ENCODE data around the gene NAIF1. TPM values are rescaled to one million over a fixed set of nuclear protein-coding genes. Genes with fewer than 3 reads are reported as not detected.

Gene NAIF1
- total and polyA plus RNA-seq, 2 donors (not counting 3 experiments of a cell fraction or from before 2014, with no cell fraction given), result 8.2 to 10.1 TPM

GRCh38 chr9:128108269-128109049 lies 41.3 kb upstream of the NAIF1 start:
- BruUV-seq (replicated peaks), result no TSS peak
- H3K27me3 ChIP-seq (ENCODE audit: control insufficient read depth in 2 of 2, insufficient read depth in 2 of 2, low read length in 2 of 2), result no peaks in the 10 kb centered on the region
- TF ChIP-seq, protein P1, sequence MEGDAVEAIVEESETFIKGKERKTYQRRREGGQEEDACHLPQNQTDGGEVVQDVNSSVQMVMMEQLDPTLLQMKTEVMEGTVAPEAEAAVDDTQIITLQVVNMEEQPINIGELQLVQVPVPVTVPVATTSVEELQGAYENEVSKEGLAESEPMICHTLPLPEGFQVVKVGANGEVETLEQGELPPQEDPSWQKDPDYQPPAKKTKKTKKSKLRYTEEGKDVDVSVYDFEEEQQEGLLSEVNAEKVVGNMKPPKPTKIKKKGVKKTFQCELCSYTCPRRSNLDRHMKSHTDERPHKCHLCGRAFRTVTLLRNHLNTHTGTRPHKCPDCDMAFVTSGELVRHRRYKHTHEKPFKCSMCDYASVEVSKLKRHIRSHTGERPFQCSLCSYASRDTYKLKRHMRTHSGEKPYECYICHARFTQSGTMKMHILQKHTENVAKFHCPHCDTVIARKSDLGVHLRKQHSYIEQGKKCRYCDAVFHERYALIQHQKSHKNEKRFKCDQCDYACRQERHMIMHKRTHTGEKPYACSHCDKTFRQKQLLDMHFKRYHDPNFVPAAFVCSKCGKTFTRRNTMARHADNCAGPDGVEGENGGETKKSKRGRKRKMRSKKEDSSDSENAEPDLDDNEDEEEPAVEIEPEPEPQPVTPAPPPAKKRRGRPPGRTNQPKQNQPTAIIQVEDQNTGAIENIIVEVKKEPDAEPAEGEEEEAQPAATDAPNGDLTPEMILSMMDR (IDR thresholded peaks at IDR 0.05; ENCODE audit: extremely low read depth in 1 of 2, insufficient read depth in 1 of 2, low read depth in 1 of 2, low read length in 2 of 2), result no peak
- no peak for TF ChIP-seq EZH2 (IDR thresholded peaks at IDR 0.05; ENCODE audit: borderline replicate concordance, low read depth, low read length, severe bottlenecking)
- no peak for TF ChIP-seq JUN (IDR thresholded peaks at IDR 0.05; ENCODE audit: borderline replicate concordance, insufficient read depth, insufficient read length, low read depth)
- no peak for TF ChIP-seq MYC (IDR thresholded peaks at IDR 0.05; ENCODE audit: low read depth, low read length)
- no peak for TF ChIP-seq FOS (IDR thresholded peaks at IDR 0.05; ENCODE audit: borderline replicate concordance, insufficient read depth, low read length)
- TF ChIP-seq, protein P2, sequence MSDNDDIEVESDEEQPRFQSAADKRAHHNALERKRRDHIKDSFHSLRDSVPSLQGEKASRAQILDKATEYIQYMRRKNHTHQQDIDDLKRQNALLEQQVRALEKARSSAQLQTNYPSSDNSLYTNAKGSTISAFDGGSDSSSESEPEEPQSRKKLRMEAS (IDR thresholded peaks at IDR 0.05; ENCODE audit: insufficient read depth, insufficient read length), result no peak
- no peak for TF ChIP-seq POLR2A (IDR thresholded peaks at IDR 0.05; ENCODE audit: low read depth, low read length)
- no peak for TF ChIP-seq POLR2AphosphoS5 (IDR thresholded peaks at IDR 0.05; ENCODE audit: insufficient read depth, low read depth, low read length)
- no peak for TF ChIP-seq GATA2 (IDR thresholded peaks at IDR 0.05; ENCODE audit: insufficient read depth, insufficient read length, low read depth, low read length)
- H3K36me3 ChIP-seq (ENCODE audit: control insufficient read depth in 2 of 2, extremely low read depth in 1 of 2, insufficient read depth in 2 of 2, low read length in 2 of 2), result peaks cover 5 to 35% of the 10 kb centered on the region in 2 experiments
- H3K79me2 ChIP-seq (ENCODE audit: control insufficient read depth, insufficient read depth, low read length), result no peaks in the 10 kb centered on the region
- intact Hi-C loops (cut with micrococcal nuclease), result no loop called here
- no peaks in the 10 kb centered on the region for H3K9me3 ChIP-seq (replicated peaks; ENCODE audit: control insufficient read depth, insufficient read depth, low read length)
- H2AFZ ChIP-seq (ENCODE audit: low read depth, low read length), result no peak overlapping the region
- no peaks in the 10 kb centered on the region for H3K4me1 ChIP-seq (ENCODE audit: control insufficient read depth, extremely low read depth, insufficient read depth, low read length)
- no peak overlapping the region for H3K27ac ChIP-seq (ENCODE audit: insufficient read depth, low read depth, low read length)
- H4K20me1 ChIP-seq (replicated peaks; ENCODE audit: control insufficient read depth, extremely low read depth, insufficient read depth, low read length), result no peaks in the 10 kb centered on the region
- dilution Hi-C loops (cut with MboI; ENCODE audit: extremely low pct_ligation_motif_present, low sequenced_read_pairs), result no loop called here
- FAIRE-seq (no peak), DNase-seq (ENCODE audit: low read depth, low spot score) (no peak)
- H3K4me2 ChIP-seq (ENCODE audit: insufficient read depth, low read length), result no peak overlapping the region
- H3K9ac ChIP-seq (replicated peaks; ENCODE audit: extremely low read depth, insufficient read depth, low read length), result no peak overlapping the region
- POLR2A ChIA-PET, result interaction anchor here (0.5 kb wide), 1 partner anchor 63 kb away, joined by 3 read pairs; no protein-coding TSS in a partner anchor
- CTCF ChIA-PET, result interaction anchor here (2.9 kb wide), 1 partner anchor 9 kb away, joined by 20 read pairs; no protein-coding TSS in a partner anchor
- H3K4me3 ChIP-seq (replicated peaks in 1 of 3; ENCODE audit: insufficient read depth in 1 of 3, low read depth in 1 of 3, low read length in 3 of 3), result no peak overlapping the region
- H3K9me1 ChIP-seq (replicated peaks; ENCODE audit: control insufficient read depth, extremely low read depth, insufficient read depth, low read length), result no peaks in the 10 kb centered on the region

Data from endothelial cell of umbilical vein (primary cell).